ENCODE results near the gene ISG20. TPM values are rescaled to one million over a fixed set of nuclear protein-coding genes. Genes with fewer than 3 reads are reported as not detected.

Gene ISG20
- total RNA-seq, 1 experiment from 2014 or later, result 1.8 TPM

- CTCF ChIA-PET, result no interaction called here
- DNase-seq (ENCODE audit: low spot score), result peak; percentile 29
- no peaks in the 10 kb centered on the region for H3K36me3 ChIP-seq (ENCODE audit: insufficient read depth, low read length, poor library complexity, severe bottlenecking)
Measured at GRCh38 chr15:88649286-88649733, 10.5 kb downstream of the ISG20 start.

GRCh38 chr15:88649753-88650551 lies 11.1 kb downstream of the ISG20 start:
- H3K36me3 ChIP-seq (ENCODE audit: insufficient read depth, low read length, poor library complexity, severe bottlenecking), result no peaks in the 10 kb centered on the region
- H3K4me1 ChIP-seq (ENCODE audit: insufficient read depth, low read length, poor library complexity, severe bottlenecking), result no peaks in the 10 kb centered on the region
- no peak for TF ChIP-seq EZH2 (IDR thresholded peaks at IDR 0.05; ENCODE audit: borderline replicate concordance, low read depth, low read length, poor library complexity, severe bottlenecking)
- TF ChIP-seq CTCF (conservative IDR thresholded peaks at IDR 0.05; ENCODE audit: low read depth, low read length), result no peak
- no peak overlapping the region for H3K4me3 ChIP-seq (ENCODE audit: low read depth, low read length, poor library complexity, severe bottlenecking)
- intact Hi-C loops (cut with micrococcal nuclease; ENCODE audit: unreplicated experiment), result loop anchor here (10.0 kb wide), 1 partner anchor 185 kb away; no protein-coding TSS in a partner anchor
- ChIA-PET POLR2A (ENCODE audit: low non-redundant PET) (no interaction called here), CTCF (no interaction called here)
- no peaks in the 10 kb centered on the region for H3K27me3 ChIP-seq (replicated peaks; ENCODE audit: insufficient read depth, low read depth, low read length, poor library complexity)
- H3K9me3 ChIP-seq (ENCODE audit: low read depth, low read length, poor library complexity, severe bottlenecking), result no peaks in the 10 kb centered on the region
- no peak overlapping the region for H3K27ac ChIP-seq (ENCODE audit: low read depth, low read length, poor library complexity, severe bottlenecking)
- DNase-seq (ENCODE audit: low spot score), result no peak
- no TSS peak for BruUV-seq (replicated peaks)

More at GRCh38 chr15:88649286-88649733, 10.5 kb downstream of the ISG20 start:
- TF ChIP-seq CTCF (conservative IDR thresholded peaks at IDR 0.05; ENCODE audit: low read depth, low read length) (no peak), EZH2 (IDR thresholded peaks at IDR 0.05; ENCODE audit: borderline replicate concordance, low read depth, low read length, poor library complexity, severe bottlenecking) (no peak)
- no peaks in the 10 kb centered on the region for H3K9me3 ChIP-seq (ENCODE audit: low read depth, low read length, poor library complexity, severe bottlenecking)
- no TSS peak for BruUV-seq (replicated peaks)
- H3K27ac ChIP-seq (ENCODE audit: low read depth, low read length, poor library complexity, severe bottlenecking), result no peak overlapping the region
- intact Hi-C loops (cut with micrococcal nuclease; ENCODE audit: unreplicated experiment), result no loop called here
- no peak overlapping the region for H3K4me3 ChIP-seq (ENCODE audit: low read depth, low read length, poor library complexity, severe bottlenecking)
- no peaks in the 10 kb centered on the region for H3K4me1 ChIP-seq (ENCODE audit: insufficient read depth, low read length, poor library complexity, severe bottlenecking)
- POLR2A ChIA-PET (ENCODE audit: low non-redundant PET), result no interaction called here
- H3K27me3 ChIP-seq (replicated peaks; ENCODE audit: insufficient read depth, low read depth, low read length, poor library complexity), result no peaks in the 10 kb centered on the region

GRCh38 chr15:88650556-88650955 lies 11.7 kb downstream of the ISG20 start:
- ChIA-PET CTCF (no interaction called here), POLR2A (ENCODE audit: low non-redundant PET) (no interaction called here)
- Histone ChIP-seq H3K27ac (ENCODE audit: low read depth, low read length, poor library complexity, severe bottlenecking) (no peak overlapping the region), H3K9me3 (ENCODE audit: low read depth, low read length, poor library complexity, severe bottlenecking) (no peaks in the 10 kb centered on the region), H3K36me3 (ENCODE audit: insufficient read depth, low read length, poor library complexity, severe bottlenecking) (no peaks in the 10 kb centered on the region), H3K27me3 (replicated peaks; ENCODE audit: insufficient read depth, low read depth, low read length, poor library complexity) (no peaks in the 10 kb centered on the region), H3K4me1 (ENCODE audit: insufficient read depth, low read length, poor library complexity, severe bottlenecking) (no peaks in the 10 kb centered on the region), H3K4me3 (ENCODE audit: low read depth, low read length, poor library complexity, severe bottlenecking) (no peak overlapping the region)
- intact Hi-C loops (cut with micrococcal nuclease; ENCODE audit: unreplicated experiment), result loop anchor here (10.0 kb wide), 1 partner anchor 184 kb away; no protein-coding TSS in a partner anchor
- DNase-seq (ENCODE audit: low spot score), result no peak
- no TSS peak for BruUV-seq (replicated peaks)
- no peak for TF ChIP-seq EZH2 (IDR thresholded peaks at IDR 0.05; ENCODE audit: borderline replicate concordance, low read depth, low read length, poor library complexity, severe bottlenecking)
- no peak for TF ChIP-seq CTCF (conservative IDR thresholded peaks at IDR 0.05; ENCODE audit: low read depth, low read length)
